Activated effector memory CD4-positive, alpha-beta T cell treated with anti-CD3 and anti-CD28 coated beads, Interleukin-2, amount 50 U/mL, for 16 hours (primary cell): Measurements from ENCODE around the gene IQGAP1.
"Not testable (repeated sequence)": the region's sequence is repeated elsewhere in the genome, so short reads cannot be mapped to it uniquely, and the experiment has no call there.

ENCODE experiments used
- DNase-seq: peaks from one replicate; pipeline ENCODE4 v3.0.0-alpha.2; 2020

Gene IQGAP1

GRCh38 chr15:90387534-90388461 lies at the start of gene IQGAP1:
IQGAP1 (plus strand) TSS chr15:90388242; CDS start chr15:90388342, 100 bp downstream.
- peak; percentile 98 for DNase-seq

- no peak for DNase-seq
These were observed 49.5 kb upstream of the IQGAP1 start for GRCh38 chr15:90338532-90338931.

GRCh38 chr15:90340345-90340744 lies 47.7 kb upstream of the IQGAP1 start:
- no peak for DNase-seq

GRCh38 chr15:90343302-90343790 lies 44.7 kb upstream of the IQGAP1 start:
- DNase-seq: no peak

- DNase-seq: no peak
These were observed 43.4 kb upstream of the IQGAP1 start for GRCh38 chr15:90344662-90345061.

- DNase-seq: no peak
These were observed 42.2 kb upstream of the IQGAP1 start for GRCh38 chr15:90345857-90346256.

- not testable (repeated sequence) for DNase-seq
These were observed 40.5 kb upstream of the IQGAP1 start for GRCh38 chr15:90347431-90348065.

GRCh38 chr15:90348456-90348855 lies 39.6 kb upstream of the IQGAP1 start:
- DNase-seq: no peak

- no peak for DNase-seq
These were observed 39.0 kb upstream of the IQGAP1 start for GRCh38 chr15:90349072-90349471.

GRCh38 chr15:90349821-90350220 lies 38.2 kb upstream of the IQGAP1 start:
- no peak for DNase-seq

GRCh38 chr15:90351479-90352106 lies 36.4 kb upstream of the IQGAP1 start:
- DNase-seq: no peak

- peak; percentile 95 for DNase-seq
These were observed 35.7 kb upstream of the IQGAP1 start, which contains the start of gene ZNF774 for GRCh38 chr15:90352107-90352893. ZNF774 (plus strand) TSS chr15:90352284; CDS start chr15:90354661, 2,377 bp downstream.

- DNase-seq: no peak
These were observed 33.1 kb upstream of the IQGAP1 start for GRCh38 chr15:90354986-90355385.

- DNase-seq: no peak
These were observed 29.7 kb upstream of the IQGAP1 start for GRCh38 chr15:90358124-90359033.

GRCh38 chr15:90360746-90361145 lies 27.3 kb upstream of the IQGAP1 start:
- DNase-seq: no peak

- DNase-seq: no peak
These were observed 25.2 kb upstream of the IQGAP1 start for GRCh38 chr15:90362936-90363212.

- no peak for DNase-seq
These were observed 23.8 kb upstream of the IQGAP1 start for GRCh38 chr15:90364251-90364650.

GRCh38 chr15:90365414-90366055 lies 22.5 kb upstream of the IQGAP1 start:
- DNase-seq: no peak

- DNase-seq: no peak
These were observed 20.5 kb upstream of the IQGAP1 start for GRCh38 chr15:90367576-90367975.

GRCh38 chr15:90375071-90375470 lies 13.0 kb upstream of the IQGAP1 start:
- no peak for DNase-seq

- DNase-seq: peak; percentile 86
These were observed 11.3 kb upstream of the IQGAP1 start for GRCh38 chr15:90376789-90377188.
